OCI-LY3 (cell line): Measurements from ENCODE around the gene GPR160.

Experiments used
- H2AFZ ChIP-seq: fragments of 200-600, 300-600 bp; shearing (Covaris generic); 2 replicates; pipeline ENCODE4 v1.6.0; 2014; ENCODE audit warnings: antibody characterized with exemption, low read depth, low read length
- H3K27ac ChIP-seq: fragments of 200-600, 300-600 bp; sonication (generic); 2 replicates; pipeline ENCODE4 v1.5.1; 2014; ENCODE audit warnings: mild to moderate bottlenecking, low read length, moderate library complexity, mixed read lengths
- H3K27me3 ChIP-seq: fragments of 200-600, 300-600 bp; sonication (generic); 2 replicates; pipeline ENCODE4 v1.6.1; 2014; ENCODE audit warnings: low read depth, low read length, mixed read lengths
- H3K36me3 ChIP-seq: fragments of 200-600, 300-600 bp; sonication (generic); replicated peaks from 2 replicates; pipeline ENCODE3; 2014; ENCODE audit warnings: low read depth, low read length, mixed read lengths
- H3K4me1 ChIP-seq: fragments of 300-600, 200-600 bp; sonication (generic); 2 replicates; pipeline ENCODE4 v1.6.1; 2014; ENCODE audit warnings: low read length, mixed read lengths
- H3K4me2 ChIP-seq: fragments of 200-600, 300-600 bp; sonication (generic); 2 replicates; pipeline ENCODE4 v1.6.1; 2014; ENCODE audit warnings: low read length, mixed read lengths
- H3K4me3 ChIP-seq: fragments of 300-600, 200-600 bp; sonication (generic); 2 replicates; pipeline ENCODE4 v1.5.1; 2014; ENCODE audit warnings: antibody characterized with exemption, mild to moderate bottlenecking, low read length, moderate library complexity
- H3K79me2 ChIP-seq: fragments of 300-600, 200-600 bp; shearing (Covaris generic); 2 replicates; pipeline ENCODE4 v1.6.1; 2014; ENCODE audit warnings: mild to moderate bottlenecking, low read length, mixed read lengths
- H3K9ac ChIP-seq: fragments of 300-600, 200-600 bp; shearing (Covaris generic); 2 replicates; pipeline ENCODE4 v1.6.0; 2014; ENCODE audit warnings: mild to moderate bottlenecking, low read length, moderate library complexity
- H3K9me3 ChIP-seq: fragments of 200-600, 300-600 bp; shearing (Covaris generic); 2 replicates; pipeline ENCODE4 v1.6.1; 2014; ENCODE audit warnings: low read length, mixed read lengths; ENCODE audit not compliant: insufficient read depth
- H4K20me1 ChIP-seq: fragments of 200-600, 300-600 bp; sonication (generic); 2 replicates; pipeline ENCODE4 v1.6.1; 2016; ENCODE audit warnings: low read length, mixed read lengths; ENCODE audit not compliant: insufficient read depth
- CTCF ChIP-seq: fragments of 200-600, 300-600 bp; sonication (generic); IDR thresholded peaks from 2 replicates; pipeline ENCODE4 v1.5.1; 2014; ENCODE audit warnings: antibody characterized with exemption, low read length, low read depth
- EZH2phosphoT487 ChIP-seq: fragments of 200-600 bp; shearing (Covaris generic); IDR thresholded peaks from 2 replicates; pipeline ENCODE4 v1.6.1; 2018; ENCODE audit warnings: antibody characterized with exemption, mixed run types, low read depth

The GPR160 gene

GRCh38 chr3:170037463-170038433 is at the start of gene GPR160:
Gene GPR160, plus strand, starts transcription at chr3:170037995. Its CDS starts 45,978 bp downstream, at chr3:170083973.
- Histone ChIP-seq H3K79me2 (no peaks in the 10 kb centered on the region), H2AFZ (peak within 1 kb of the TSS; percentile 37; the same call in 1 of the 2 replicates), H3K9ac (peak within 1 kb of the TSS; percentile 21; the same call in 1 of the 2 replicates), H3K36me3 (no peaks in the 10 kb centered on the region), H3K4me3 (peak within 1 kb of the TSS; percentile 78), H3K4me1 (peaks cover 32% of the 10 kb centered on the region), H3K27me3 (peaks cover 60% of the 10 kb centered on the region), H3K27ac (no peak within 1 kb of the TSS), H3K4me2 (peak within 1 kb of the TSS; percentile 92), H4K20me1 (no peaks in the 10 kb centered on the region), H3K9me3 (peaks cover 4% of the 10 kb centered on the region; the same call in 1 of the 2 replicates)
- TF ChIP-seq CTCF (peak; percentile 74), EZH2phosphoT487 (no peak)

DNA sequence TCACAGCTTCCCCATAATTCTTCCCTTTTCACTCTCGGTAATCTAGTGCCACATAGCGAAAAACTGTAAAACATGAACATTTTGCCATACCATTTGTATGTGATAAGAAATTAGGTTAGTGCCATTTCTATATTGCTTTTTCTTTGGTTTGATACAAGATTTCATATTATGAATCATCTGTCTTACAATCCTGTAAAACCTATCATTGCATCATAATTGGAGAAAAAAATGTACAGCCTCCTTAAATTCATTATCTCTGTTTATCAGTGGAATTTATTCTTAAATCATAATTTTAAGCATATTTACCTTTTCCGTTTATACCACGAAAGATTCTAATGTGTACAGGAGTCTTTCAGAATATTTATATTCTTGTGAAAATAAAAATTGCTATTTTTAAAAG is 47.4 kb upstream of the GPR160 start:
- 0 out of 2 replicates have a peak, but pooled peaks cover 5% of the 10 kb centered on the region for H4K20me1 ChIP-seq
- H3K36me3 ChIP-seq = peaks cover 27% of the 10 kb centered on the region
- no peaks in the 10 kb centered on the region for H3K27me3 ChIP-seq
- H3K9ac ChIP-seq = no peak overlapping the region
- no peaks in the 10 kb centered on the region for H3K79me2 ChIP-seq
- no peak overlapping the region for H3K27ac ChIP-seq
- no peak overlapping the region for H3K4me3 ChIP-seq
- H3K4me2 ChIP-seq = no peak overlapping the region
- peaks cover 17% of the 10 kb centered on the region for H3K4me1 ChIP-seq
- peak; percentile 35 for TF ChIP-seq CTCF
- TF ChIP-seq EZH2phosphoT487 = no peak
- no peak overlapping the region for H2AFZ ChIP-seq
- H3K9me3 ChIP-seq = no peaks in the 10 kb centered on the region

GRCh38 chr3:169992156-169992555 is 45.6 kb upstream of the GPR160 start:
- Histone ChIP-seq H3K36me3 (peaks cover 36% of the 10 kb centered on the region), H2AFZ (no peak overlapping the region), H3K4me2 (no peak overlapping the region), H3K4me1 (peaks cover 20% of the 10 kb centered on the region), H3K9ac (no peak overlapping the region), H3K79me2 (no peaks in the 10 kb centered on the region), H4K20me1 (0 out of 2 replicates have a peak, but pooled peaks cover 5% of the 10 kb centered on the region), H3K27ac (no peak overlapping the region), H3K27me3 (no peaks in the 10 kb centered on the region), H3K4me3 (no peak overlapping the region), H3K9me3 (no peaks in the 10 kb centered on the region)
- no peak for TF ChIP-seq CTCF
- no peak for TF ChIP-seq EZH2phosphoT487

DNA sequence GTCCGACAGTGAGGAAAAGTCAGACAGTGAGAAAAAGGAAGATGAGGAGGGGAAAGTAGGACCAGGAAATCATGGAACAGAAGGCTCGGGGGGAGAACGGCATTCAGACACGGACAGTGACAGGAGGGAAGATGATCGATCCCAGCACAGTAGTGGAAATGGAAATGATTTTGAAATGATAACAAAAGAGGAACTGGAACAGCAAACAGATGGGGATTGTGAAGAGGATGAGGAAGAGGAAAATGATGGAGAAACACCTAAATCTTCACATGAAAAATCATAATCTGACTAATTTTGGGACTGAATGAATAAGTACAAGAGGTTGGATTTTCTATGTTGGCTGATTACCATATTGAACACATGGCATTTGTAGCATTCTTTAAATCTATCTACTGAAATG is 45.0 kb upstream of the GPR160 start:
- H3K36me3 ChIP-seq = peaks cover 33% of the 10 kb centered on the region

More for the DNA sequence above, 45.0 kb upstream of the GPR160 start:
- Histone ChIP-seq H3K27me3 (no peaks in the 10 kb centered on the region), H3K79me2 (no peaks in the 10 kb centered on the region), H3K4me1 (peaks cover 20% of the 10 kb centered on the region), H2AFZ (no peak overlapping the region), H3K4me3 (no peak overlapping the region), H3K9ac (no peak overlapping the region), H3K9me3 (no peaks in the 10 kb centered on the region), H3K27ac (no peak overlapping the region), H3K4me2 (no peak overlapping the region), H4K20me1 (0 out of 2 replicates have a peak, but pooled peaks cover 5% of the 10 kb centered on the region)
- TF ChIP-seq EZH2phosphoT487 (no peak), CTCF (no peak)
